ENCODE data around the gene COX18. TPM values are rescaled to one million over a fixed set of nuclear protein-coding genes. Genes with fewer than 3 reads are reported as not detected.

The COX18 gene
- total RNA-seq, 1 donor from 2014 or later = 16.7 TPM

- no peak for TF ChIP-seq CTCF (IDR thresholded peaks at IDR 0.05)
- no peaks in the 10 kb centered on the region for H3K27me3 Mint-ChIP-seq (ENCODE audit: unreplicated experiment)
- no peaks in the 10 kb centered on the region for H3K4me1 Mint-ChIP-seq (ENCODE audit: unreplicated experiment)
- H3K36me3 Mint-ChIP-seq (ENCODE audit: unreplicated experiment) = peaks cover 52% of the 10 kb centered on the region
- H3K27ac Mint-ChIP-seq (ENCODE audit: unreplicated experiment) = no peak overlapping the region
- H3K4me3 Mint-ChIP-seq (ENCODE audit: unreplicated experiment) = no peak overlapping the region
- no peak for DNase-seq (ENCODE audit: extremely low spot score, unreplicated experiment)
- H3K9me3 Mint-ChIP-seq (ENCODE audit: unreplicated experiment) = no peaks in the 10 kb centered on the region
Observed at GRCh38 chr4:73098713-73099112, 29.2 kb upstream of the COX18 start.

- TF ChIP-seq CTCF (IDR thresholded peaks at IDR 0.05) = no peak
- no peak overlapping the region for H3K27ac Mint-ChIP-seq (ENCODE audit: unreplicated experiment)
- H3K4me3 Mint-ChIP-seq (ENCODE audit: unreplicated experiment) = no peak overlapping the region
- no peaks in the 10 kb centered on the region for H3K4me1 Mint-ChIP-seq (ENCODE audit: unreplicated experiment)
- H3K36me3 Mint-ChIP-seq (ENCODE audit: unreplicated experiment) = peaks cover 52% of the 10 kb centered on the region
- no peak for DNase-seq (ENCODE audit: extremely low spot score, unreplicated experiment)
- H3K27me3 Mint-ChIP-seq (ENCODE audit: unreplicated experiment) = no peaks in the 10 kb centered on the region
- H3K9me3 Mint-ChIP-seq (ENCODE audit: unreplicated experiment) = no peaks in the 10 kb centered on the region
Observed at GRCh38 chr4:73098016-73098415, 28.5 kb upstream of the COX18 start.

- DNase-seq (ENCODE audit: extremely low spot score, unreplicated experiment) = no peak
- Mint-ChIP-seq H3K4me1 (ENCODE audit: unreplicated experiment) (no peaks in the 10 kb centered on the region), H3K4me3 (ENCODE audit: unreplicated experiment) (no peak overlapping the region), H3K27me3 (ENCODE audit: unreplicated experiment) (no peaks in the 10 kb centered on the region), H3K36me3 (ENCODE audit: unreplicated experiment) (peaks cover 45% of the 10 kb centered on the region), H3K27ac (ENCODE audit: unreplicated experiment) (no peak overlapping the region), H3K9me3 (ENCODE audit: unreplicated experiment) (no peaks in the 10 kb centered on the region)
- no peak for TF ChIP-seq CTCF (IDR thresholded peaks at IDR 0.05)
Observed at GRCh38 chr4:73092868-73093267, 23.4 kb upstream of the COX18 start.

- Mint-ChIP-seq H3K36me3 (ENCODE audit: unreplicated experiment) (peaks cover 36% of the 10 kb centered on the region), H3K27me3 (ENCODE audit: unreplicated experiment) (no peaks in the 10 kb centered on the region), H3K4me3 (ENCODE audit: unreplicated experiment) (no peak overlapping the region), H3K4me1 (ENCODE audit: unreplicated experiment) (no peaks in the 10 kb centered on the region), H3K9me3 (ENCODE audit: unreplicated experiment) (no peaks in the 10 kb centered on the region), H3K27ac (ENCODE audit: unreplicated experiment) (no peak overlapping the region)
- TF ChIP-seq CTCF (IDR thresholded peaks at IDR 0.05) = no peak
- DNase-seq (ENCODE audit: extremely low spot score, unreplicated experiment) = no peak
Observed at GRCh38 chr4:73090738-73091137, 21.2 kb upstream of the COX18 start.

GRCh38 chr4:73087871-73088270 lies 18.4 kb upstream of the COX18 start:
- no peaks in the 10 kb centered on the region for H3K4me1 Mint-ChIP-seq (ENCODE audit: unreplicated experiment)
- no peak for DNase-seq (ENCODE audit: extremely low spot score, unreplicated experiment)
- no peaks in the 10 kb centered on the region for H3K27me3 Mint-ChIP-seq (ENCODE audit: unreplicated experiment)
- H3K27ac Mint-ChIP-seq (ENCODE audit: unreplicated experiment) = peak overlapping the region; percentile 35
- H3K9me3 Mint-ChIP-seq (ENCODE audit: unreplicated experiment) = no peaks in the 10 kb centered on the region
- H3K4me3 Mint-ChIP-seq (ENCODE audit: unreplicated experiment) = no peak overlapping the region
- peaks cover 40% of the 10 kb centered on the region for H3K36me3 Mint-ChIP-seq (ENCODE audit: unreplicated experiment)
- TF ChIP-seq CTCF (IDR thresholded peaks at IDR 0.05) = no peak
